Spleen (tissue), 11 donors: ENCODE measurements around the gene CPA5. TPM values are rescaled to one million over a fixed set of nuclear protein-coding genes. Genes with fewer than 3 reads are reported as not detected.

Experiments used
- DNase-seq: peaks from one replicate; pipeline ENCODE4 v3.0.0-alpha.2; 2020
- H3K27ac ChIP-seq, 8 donors: fragments of 200-600 bp; sonication (generic) in 7 of 8; 1 replicate in 4 of 8; 2 replicates in 4 of 8; pipeline versions ENCODE4 v1.5.0 to v1.8.0; 2016 to 2021; ENCODE audit warnings: inconsistent platforms in 4 of 8, mild to moderate bottlenecking in 4 of 8, moderate library complexity in 1 of 8
- H3K27me3 ChIP-seq, 7 donors: fragments of 200-600 bp; sonication (generic) in 6 of 7; replicated peaks in 1 of 7; 1 replicate in 4 of 7; 2 replicates in 3 of 7; pipeline versions ENCODE4 v1.5.0 to v1.8.0; 2016 to 2021; ENCODE audit warnings: inconsistent platforms in 3 of 7, mild to moderate bottlenecking in 1 of 7
- H3K36me3 ChIP-seq, 6 donors: fragments of 200-600 bp; sonication (generic) in 5 of 6; 1 replicate in 4 of 6; 2 replicates in 2 of 6; pipeline versions ENCODE4 v1.5.0 to v1.8.0; 2016 to 2021; ENCODE audit warnings: inconsistent platforms in 2 of 6
- H3K4me1 ChIP-seq, 6 donors: fragments of 200-600 bp; sonication (generic) in 5 of 6; 1 replicate in 3 of 6; 2 replicates in 3 of 6; pipeline versions ENCODE4 v1.5.0 to v1.8.0; 2016 to 2021; ENCODE audit warnings: inconsistent platforms in 3 of 6
- H3K4me3 ChIP-seq, 8 donors: fragments of 200-600 bp; sonication (generic) in 7 of 8; 1 replicate in 4 of 8; 2 replicates in 4 of 8; pipeline versions ENCODE4 v1.5.0 to v1.8.0; 2016 to 2021; ENCODE audit warnings: inconsistent platforms in 4 of 8, mild to moderate bottlenecking in 4 of 8, moderate library complexity in 2 of 8
- H3K9me3 ChIP-seq, 8 donors: fragments of 200-600 bp; sonication (generic) in 7 of 8; 1 replicate in 4 of 8; 2 replicates in 4 of 8; pipeline versions ENCODE4 v1.5.0 to v1.8.0; 2016 to 2021; ENCODE audit warnings: inconsistent platforms in 4 of 8
- POLR2A ChIP-seq, 3 donors: fragments of 450-650 bp; IDR thresholded peaks; one replicate each; pipeline ENCODE4 v1.5.1; 2017; ENCODE audit warnings: antibody characterized with exemption in 3 of 3, mild to moderate bottlenecking in 1 of 3
- POLR2AphosphoS5 ChIP-seq, 3 donors: sonication (generic); formaldehyde crosslinking; IDR thresholded peaks; one replicate each; pipeline ENCODE4 v1.5.1; 2017; ENCODE audit warnings: antibody characterized with exemption in 3 of 3
- WGBS, 5 donors: extraction: QIAGEN DNeasy Blood & Tissue Kit in 3 of 5; methylation state at CpG; one replicate each; pipeline versions ENCODE4 v1.1.5 to v1.1.7; 2013 to 2018; 5-methylcytosine and 5-hydroxymethylcytosine counted together
- intact Hi-C: fragments of 100-400 bp; cut with DNase I; formaldehyde crosslinking; loops from one replicate; pipeline ENCODE4 v1.15.0; 2023; ENCODE audit warnings: low total_unique reads
- polyA plus RNA-seq, 3 donors: library from polyadenylated mRNA; stranded (reverse); fragments of 200-250 nt; gene quantifications; one replicate each; pipeline ENCODE4 v1.2.1, GENCODE V29; 2013
- total RNA-seq, 7 donors: library from RNA; depleted of rRNA in 3 of 7; stranded (reverse); fragments of >200 nt in 3 of 7; fragmentation: NEBNext Ultra II Directional in 4 of 7; extraction: Animal tissue kit (Norgen Biotek cat#: 25700) in 4 of 7; gene quantifications; one replicate each; pipeline versions ENCODE4 v1.1.0 to v1.2.1, GENCODE V29; 2016 to 2021
- TF ChIP-seq, protein P1 (sequence below), 11 experiments: fragments of 200-600 bp in 7 of 11; fragments of 450-650 bp in 4 of 11; sonication (generic) in 4 of 11; IDR thresholded peaks in 8 of 11; conservative IDR thresholded peaks in 3 of 11; 1 replicate in 7 of 11; 2 replicates in 4 of 11; pipeline versions ENCODE4 v1.4.0 to v1.8.0; 2016 to 2021; ENCODE audit warnings: antibody characterized with exemption in 11 of 11, inconsistent platforms in 4 of 11, mild to moderate bottlenecking in 1 of 11
- donor health status: healthy with polysubstance abuse.
- donor health status: DM: no; HTN: no; CAD: no; lungs with moderate emphysema.
- donor health status: DM: no; HTN: no; CAD: no.
- donor health status: Bipolar disorder and iron deficiency.
- donor health status: healthy.
- donor health status: DM: no; HTN: no; CAD: no.
- donor health status: DM: yes; HTN: yes; CAD: no.

Gene CPA5
- total and polyA plus RNA-seq, 10 donors: 0.26 to 3.6 (median 0.45) TPM; not detected in 6

- Histone ChIP-seq H3K9me3 (no peaks in the 10 kb centered on the region), H3K27ac (no peak overlapping the region), H3K4me3 (no peak overlapping the region), H3K4me1 (no peaks in the 10 kb centered on the region), H3K36me3 (no peaks in the 10 kb centered on the region), H3K27me3 (no peaks in the 10 kb centered on the region)
- DNase-seq: no peak
- intact Hi-C loops: no loop called here
- 56 to 65% (median 57%) methylated on average over 2 of the region's 2 CpGs for WGBS, 5 donors
- TF ChIP-seq POLR2A (IDR thresholded peaks at IDR 0.05) (no peak), POLR2AphosphoS5 (IDR thresholded peaks at IDR 0.05) (no peak)
- TF ChIP-seq, protein P1, sequence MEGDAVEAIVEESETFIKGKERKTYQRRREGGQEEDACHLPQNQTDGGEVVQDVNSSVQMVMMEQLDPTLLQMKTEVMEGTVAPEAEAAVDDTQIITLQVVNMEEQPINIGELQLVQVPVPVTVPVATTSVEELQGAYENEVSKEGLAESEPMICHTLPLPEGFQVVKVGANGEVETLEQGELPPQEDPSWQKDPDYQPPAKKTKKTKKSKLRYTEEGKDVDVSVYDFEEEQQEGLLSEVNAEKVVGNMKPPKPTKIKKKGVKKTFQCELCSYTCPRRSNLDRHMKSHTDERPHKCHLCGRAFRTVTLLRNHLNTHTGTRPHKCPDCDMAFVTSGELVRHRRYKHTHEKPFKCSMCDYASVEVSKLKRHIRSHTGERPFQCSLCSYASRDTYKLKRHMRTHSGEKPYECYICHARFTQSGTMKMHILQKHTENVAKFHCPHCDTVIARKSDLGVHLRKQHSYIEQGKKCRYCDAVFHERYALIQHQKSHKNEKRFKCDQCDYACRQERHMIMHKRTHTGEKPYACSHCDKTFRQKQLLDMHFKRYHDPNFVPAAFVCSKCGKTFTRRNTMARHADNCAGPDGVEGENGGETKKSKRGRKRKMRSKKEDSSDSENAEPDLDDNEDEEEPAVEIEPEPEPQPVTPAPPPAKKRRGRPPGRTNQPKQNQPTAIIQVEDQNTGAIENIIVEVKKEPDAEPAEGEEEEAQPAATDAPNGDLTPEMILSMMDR (IDR thresholded peaks at IDR 0.05 in 8 of 11, conservative IDR thresholded peaks at IDR 0.05 in 3 of 11): no peak
Measured at GRCh38 chr7:130303127-130303526, 41.5 kb upstream of the CPA5 start.

GRCh38 chr7:130303551-130303950 is 41.1 kb upstream of the CPA5 start:
- Histone ChIP-seq H3K4me3 (no peak overlapping the region), H3K4me1 (no peaks in the 10 kb centered on the region), H3K27me3 (no peaks in the 10 kb centered on the region), H3K9me3 (no peaks in the 10 kb centered on the region), H3K36me3 (no peaks in the 10 kb centered on the region), H3K27ac (no peak overlapping the region)
- no peak for TF ChIP-seq POLR2A (IDR thresholded peaks at IDR 0.05)
- TF ChIP-seq, protein P1 (IDR thresholded peaks at IDR 0.05 in 8 of 11, conservative IDR thresholded peaks at IDR 0.05 in 3 of 11): no peak
- TF ChIP-seq POLR2AphosphoS5 (IDR thresholded peaks at IDR 0.05): no peak
- intact Hi-C loops: no loop called here
- 32 to 50% (median 40%) methylated on average over 5 of the region's 5 CpGs for WGBS, 5 donors
- DNase-seq: no peak

GRCh38 chr7:130303982-130304381 is 40.6 kb upstream of the CPA5 start:
- intact Hi-C loops: no loop called here
- DNase-seq: no peak
- no peak overlapping the region for H3K27ac ChIP-seq
- H3K36me3 ChIP-seq: no peaks in the 10 kb centered on the region
- H3K27me3 ChIP-seq: no peaks in the 10 kb centered on the region
- H3K4me3 ChIP-seq: no peak overlapping the region
- H3K4me1 ChIP-seq: no peaks in the 10 kb centered on the region
- no peaks in the 10 kb centered on the region for H3K9me3 ChIP-seq
- no peak for TF ChIP-seq POLR2A (IDR thresholded peaks at IDR 0.05)
- no peak for TF ChIP-seq POLR2AphosphoS5 (IDR thresholded peaks at IDR 0.05)
- TF ChIP-seq, protein P1 (IDR thresholded peaks at IDR 0.05 in 8 of 11, conservative IDR thresholded peaks at IDR 0.05 in 3 of 11): no peak
- WGBS, 5 donors: 92 to 97% (median 96%) methylated on average over 5 of the region's 5 CpGs

- Histone ChIP-seq H3K4me3 (no peak overlapping the region), H3K27ac (no peak overlapping the region), H3K27me3 (no peaks in the 10 kb centered on the region), H3K9me3 (no peaks in the 10 kb centered on the region), H3K4me1 (no peaks in the 10 kb centered on the region), H3K36me3 (no peaks in the 10 kb centered on the region)
- TF ChIP-seq POLR2A (IDR thresholded peaks at IDR 0.05): no peak
- TF ChIP-seq, protein P1 (IDR thresholded peaks at IDR 0.05 in 8 of 11, conservative IDR thresholded peaks at IDR 0.05 in 3 of 11): no peak
- TF ChIP-seq POLR2AphosphoS5 (IDR thresholded peaks at IDR 0.05): no peak
- WGBS, 5 donors: 83 to 95% (median 93%) methylated on average over 3 of the region's 3 CpGs
- intact Hi-C loops: no loop called here
- DNase-seq: no peak
Measured at GRCh38 chr7:130304878-130305277, 39.7 kb upstream of the CPA5 start.
